ENCODE results near the gene SLC25A47.

SLC25A47 gene

GRCh38 chr14:100328495-100329163, 5.5 kb downstream of the SLC25A47 start:
- no peak overlapping the region for H3K4me3 ChIP-seq (replicated peaks; ENCODE audit: low read depth, low read length)
- no peak for TF ChIP-seq CTCF (IDR thresholded peaks at IDR 0.05; ENCODE audit: low read depth, low read length, missing control alignments)
- DNase-seq (ENCODE audit: extremely low read depth, low read depth): no peak

- H3K4me3 ChIP-seq (replicated peaks; ENCODE audit: low read depth, low read length): no peak overlapping the region
- DNase-seq (ENCODE audit: extremely low read depth, low read depth): no peak
- TF ChIP-seq CTCF (IDR thresholded peaks at IDR 0.05; ENCODE audit: low read depth, low read length, missing control alignments): no peak
Observed at GRCh38 chr14:100329233-100330006, 6.3 kb downstream of the SLC25A47 start.

- no peak for TF ChIP-seq CTCF (IDR thresholded peaks at IDR 0.05; ENCODE audit: low read depth, low read length, missing control alignments)
- no peak overlapping the region for H3K4me3 ChIP-seq (replicated peaks; ENCODE audit: low read depth, low read length)
- DNase-seq (ENCODE audit: extremely low read depth, low read depth): no peak
Observed at GRCh38 chr14:100330007-100330344, 6.8 kb downstream of the SLC25A47 start.

GRCh38 chr14:100330388-100330931, 7.3 kb downstream of the SLC25A47 start:
- no peak for TF ChIP-seq CTCF (IDR thresholded peaks at IDR 0.05; ENCODE audit: low read depth, low read length, missing control alignments)
- no peak overlapping the region for H3K4me3 ChIP-seq (replicated peaks; ENCODE audit: low read depth, low read length)
- DNase-seq (ENCODE audit: extremely low read depth, low read depth): no peak

GRCh38 chr14:100332071-100332639, 9.0 kb downstream of the SLC25A47 start:
- DNase-seq (ENCODE audit: extremely low read depth, low read depth): no peak

GRCh38 chr14:100332797-100333196, 9.7 kb downstream of the SLC25A47 start:
- DNase-seq (ENCODE audit: extremely low read depth, low read depth): no peak
- no peak overlapping the region for H3K4me3 ChIP-seq (replicated peaks; ENCODE audit: low read depth, low read length)
- TF ChIP-seq CTCF (IDR thresholded peaks at IDR 0.05; ENCODE audit: low read depth, low read length, missing control alignments): no peak

More at GRCh38 chr14:100332071-100332639, 9.0 kb downstream of the SLC25A47 start:
- no peak overlapping the region for H3K4me3 ChIP-seq (replicated peaks; ENCODE audit: low read depth, low read length)
- no peak for TF ChIP-seq CTCF (IDR thresholded peaks at IDR 0.05; ENCODE audit: low read depth, low read length, missing control alignments)
